Choroid plexus epithelial cell (primary cell): ENCODE data around the gene EPS8L3.

ENCODE experiments used
- DNase-seq: peaks from one replicate; pipeline ENCODE4 v3.0.0-alpha.2; 2010; ENCODE audit warnings: low read depth
- H3K4me3 ChIP-seq: 2 replicates; pipeline ENCODE4 v1.5.1; 2011; ENCODE audit warnings: low read depth, mild to moderate bottlenecking, control low read depth, low read length, moderate library complexity
- TF ChIP-seq, protein P1 (sequence below): conservative IDR thresholded peaks from 2 replicates; pipeline ENCODE4 v1.5.1; 2011; ENCODE audit warnings: low read depth, mild to moderate bottlenecking, control low read depth, inconsistent platforms, low read length, moderate library complexity

The EPS8L3 gene

DNA sequence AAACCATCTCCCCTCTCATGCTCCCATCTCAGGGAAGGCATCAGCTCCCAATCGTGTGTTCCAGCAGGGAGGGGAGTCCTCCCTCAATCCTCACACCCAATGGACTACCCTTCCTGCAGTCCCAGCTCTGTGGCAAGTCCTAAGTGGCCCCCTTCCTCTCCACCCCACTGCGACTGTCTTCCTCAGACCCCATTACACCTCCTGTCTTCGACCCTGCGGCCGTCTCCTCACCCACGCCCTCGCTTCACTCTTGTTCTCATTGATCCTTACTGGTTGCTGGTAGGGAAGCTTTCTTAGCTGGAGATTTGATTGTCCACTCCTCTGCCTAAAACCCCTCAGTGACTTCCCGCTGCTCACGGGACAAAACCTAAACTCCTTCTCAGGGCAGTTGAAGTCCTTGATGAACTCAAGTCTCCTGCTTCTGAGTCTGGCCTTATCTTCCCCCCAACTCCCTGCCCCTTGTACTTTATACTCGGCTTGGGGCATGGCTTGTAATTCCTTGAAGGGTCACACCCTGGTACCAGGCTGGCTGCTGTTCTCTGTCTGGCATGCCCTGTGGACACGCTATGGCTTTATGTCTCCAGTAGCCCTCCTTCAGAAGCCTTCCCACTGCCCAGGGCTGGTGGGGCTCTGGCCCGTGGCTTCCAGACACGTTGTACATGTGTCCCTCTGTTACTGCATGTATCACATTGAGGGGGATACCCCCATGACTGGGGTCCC is 2.3 kb upstream of the EPS8L3 start:
- TF ChIP-seq, protein P1, sequence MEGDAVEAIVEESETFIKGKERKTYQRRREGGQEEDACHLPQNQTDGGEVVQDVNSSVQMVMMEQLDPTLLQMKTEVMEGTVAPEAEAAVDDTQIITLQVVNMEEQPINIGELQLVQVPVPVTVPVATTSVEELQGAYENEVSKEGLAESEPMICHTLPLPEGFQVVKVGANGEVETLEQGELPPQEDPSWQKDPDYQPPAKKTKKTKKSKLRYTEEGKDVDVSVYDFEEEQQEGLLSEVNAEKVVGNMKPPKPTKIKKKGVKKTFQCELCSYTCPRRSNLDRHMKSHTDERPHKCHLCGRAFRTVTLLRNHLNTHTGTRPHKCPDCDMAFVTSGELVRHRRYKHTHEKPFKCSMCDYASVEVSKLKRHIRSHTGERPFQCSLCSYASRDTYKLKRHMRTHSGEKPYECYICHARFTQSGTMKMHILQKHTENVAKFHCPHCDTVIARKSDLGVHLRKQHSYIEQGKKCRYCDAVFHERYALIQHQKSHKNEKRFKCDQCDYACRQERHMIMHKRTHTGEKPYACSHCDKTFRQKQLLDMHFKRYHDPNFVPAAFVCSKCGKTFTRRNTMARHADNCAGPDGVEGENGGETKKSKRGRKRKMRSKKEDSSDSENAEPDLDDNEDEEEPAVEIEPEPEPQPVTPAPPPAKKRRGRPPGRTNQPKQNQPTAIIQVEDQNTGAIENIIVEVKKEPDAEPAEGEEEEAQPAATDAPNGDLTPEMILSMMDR = no peak
- H3K4me3 ChIP-seq = no peak overlapping the region
- no peak for DNase-seq

DNA sequence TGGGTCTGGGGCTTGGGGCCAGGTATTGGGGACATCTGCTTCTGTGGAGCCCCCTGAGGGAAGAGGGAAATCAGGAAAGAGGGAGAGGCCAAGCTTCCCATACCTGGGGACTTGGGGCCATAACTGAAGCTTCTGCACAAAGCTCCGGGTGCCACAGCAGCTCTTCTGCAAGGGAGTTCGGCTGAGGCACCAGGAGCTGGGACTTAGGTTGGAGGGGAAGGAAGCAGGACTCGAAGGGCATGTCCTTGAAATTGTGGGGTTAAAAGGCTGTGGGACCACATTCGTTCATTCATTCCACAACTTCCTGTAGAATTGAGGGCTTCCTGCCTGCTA is 1.7 kb upstream of the EPS8L3 start:
- TF ChIP-seq, protein P1 = no peak
- H3K4me3 ChIP-seq = no peak overlapping the region
- no peak for DNase-seq

GRCh38 chr1:109764561-109765482 is 1.1 kb upstream of the EPS8L3 start:
- no peak for DNase-seq
- TF ChIP-seq, protein P1 = no peak
- H3K4me3 ChIP-seq = no peak overlapping the region

- H3K4me3 ChIP-seq = no peak overlapping the region
- peak; percentile 82 for DNase-seq
Measured at GRCh38 chr1:109762821-109763645, 690 bp downstream of the EPS8L3 start.

DNA sequence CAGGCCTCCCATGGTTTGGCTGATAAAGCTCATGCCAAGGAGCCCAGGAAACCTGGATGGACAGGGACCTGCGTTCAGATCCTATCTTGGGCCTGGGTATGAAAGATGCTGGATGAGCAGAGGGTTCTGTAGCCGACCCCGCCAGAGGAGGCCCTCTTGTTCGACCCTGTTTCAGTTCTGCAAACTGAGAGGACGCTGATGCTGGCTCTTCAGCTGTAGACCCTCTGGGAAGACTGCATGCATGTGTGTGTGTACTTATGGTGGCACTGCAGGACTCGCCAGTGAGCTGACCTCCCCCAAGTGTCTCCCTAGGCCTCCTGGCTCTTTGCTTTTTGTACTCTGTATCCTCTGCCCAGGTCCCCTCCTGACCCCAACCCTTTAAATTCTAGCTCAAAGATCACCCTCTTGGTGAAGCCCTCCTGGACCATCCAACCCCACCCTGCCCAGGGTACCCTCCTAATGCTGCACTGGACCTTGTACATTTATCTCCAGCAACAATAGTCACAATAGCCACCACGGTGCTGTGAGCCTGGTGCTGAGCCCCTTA is 1.6 kb downstream of the EPS8L3 start:
- H3K4me3 ChIP-seq = no peak overlapping the region
- no peak for DNase-seq
- TF ChIP-seq, protein P1 = no peak

More at GRCh38 chr1:109762821-109763645, 690 bp downstream of the EPS8L3 start:
- TF ChIP-seq, protein P1 = no peak

- H3K4me3 ChIP-seq = no peak overlapping the region
- TF ChIP-seq, protein P1 = no peak
- no peak for DNase-seq
Measured at GRCh38 chr1:109761227-109762038, 2.3 kb downstream of the EPS8L3 start.
